Osteoblast (primary cell): ENCODE data around the gene TBC1D2B. TPM values are rescaled to one million over a fixed set of nuclear protein-coding genes. Genes with fewer than 3 reads are reported as not detected.

Source experiments
- DNase-seq: peaks from one replicate; pipeline ENCODE4 v3.0.0; 2011; ENCODE audit warnings: low spot score, mixed read lengths; ENCODE audit not compliant: insufficient read length; ENCODE audit errors: missing footprints
- H2AFZ ChIP-seq: 2 replicates; pipeline ENCODE4 v1.6.0; 2011; ENCODE audit warnings: mild to moderate bottlenecking, low read length
- H3K27ac ChIP-seq: 2 replicates; pipeline ENCODE4 v1.5.1; 2011; ENCODE audit warnings: mild to moderate bottlenecking, low read depth, low read length, moderate library complexity
- H3K27me3 ChIP-seq: 2 replicates; pipeline ENCODE4 v1.6.0; 2012; ENCODE audit warnings: mild to moderate bottlenecking, control low read depth, inconsistent platforms, low read length, moderate library complexity; ENCODE audit not compliant: insufficient read depth
- H3K36me3 ChIP-seq: 2 replicates; pipeline ENCODE4 v1.5.1; 2011; ENCODE audit warnings: mild to moderate bottlenecking, low read length, control low read depth, moderate library complexity; ENCODE audit not compliant: insufficient read depth
- H3K4me1 ChIP-seq: 2 replicates; pipeline ENCODE4 v1.5.1; 2011; ENCODE audit warnings: mild to moderate bottlenecking, low read length, control low read depth, moderate library complexity; ENCODE audit not compliant: insufficient read depth
- H3K4me2 ChIP-seq: 2 replicates; pipeline ENCODE4 v1.6.0; 2011; ENCODE audit warnings: mild to moderate bottlenecking, low read length; ENCODE audit not compliant: insufficient read depth
- H3K4me3 ChIP-seq: fragments of 200-600 bp; sonication (generic); 3 replicates; pipeline ENCODE4 v1.5.1; 2012; ENCODE audit warnings: mild to moderate bottlenecking, low read length, inconsistent platforms; ENCODE audit not compliant: insufficient read depth
- H3K79me2 ChIP-seq: 2 replicates; pipeline ENCODE4 v1.6.0; 2012; ENCODE audit warnings: mild to moderate bottlenecking, low read length, control low read depth, inconsistent platforms; ENCODE audit not compliant: insufficient read depth
- H3K9me3 ChIP-seq: 2 replicates; pipeline ENCODE4 v1.5.1; 2011; ENCODE audit warnings: low read depth, low read length, control low read depth
- H4K20me1 ChIP-seq: 2 replicates; pipeline ENCODE4 v1.6.0; 2012; ENCODE audit warnings: mild to moderate bottlenecking, low read length, control low read depth; ENCODE audit not compliant: insufficient read depth
- CTCF ChIP-seq: IDR thresholded peaks from 2 replicates; pipeline ENCODE4 v1.5.1; 2011; ENCODE audit warnings: mild to moderate bottlenecking, low read depth, low read length, moderate library complexity; ENCODE audit errors: extremely low read depth
- total RNA-seq: library from RNA; depleted of rRNA; stranded (reverse); fragments of >200 nt; gene quantifications from 2 replicates; pipeline ENCODE4 v1.2.3, GENCODE V29; 2012

TBC1D2B gene
- total RNA-seq, result 57.8 and 58.3 TPM in 2 replicates

- Histone ChIP-seq H3K4me3 (peak within 1 kb of the TSS; percentile 95), H3K4me1 (peaks cover 29% of the 10 kb centered on the region), H3K27ac (peak within 1 kb of the TSS; percentile 99), H3K9me3 (no peaks in the 10 kb centered on the region), H3K36me3 (no peaks in the 10 kb centered on the region), H4K20me1 (no peaks in the 10 kb centered on the region), H3K27me3 (no peaks in the 10 kb centered on the region), H3K79me2 (peaks cover 40% of the 10 kb centered on the region), H3K4me2 (peak within 1 kb of the TSS; percentile 88), H2AFZ (peak within 1 kb of the TSS; percentile 84)
- no peak for TF ChIP-seq CTCF
- DNase-seq, result peak; percentile 92
Observed at GRCh38 chr15:78077053-78077870, at the start of gene TBC1D2B. Gene TBC1D2B (minus strand): TSS chr15:78077711. CDS start chr15:78077652, 59 bp downstream.

GRCh38 chr15:78125267-78125666, 47.8 kb upstream of the TBC1D2B start:
- Histone ChIP-seq H3K9me3 (no peaks in the 10 kb centered on the region), H3K4me3 (no peak overlapping the region), H3K27me3 (no peaks in the 10 kb centered on the region), H3K79me2 (no peaks in the 10 kb centered on the region), H2AFZ (no peak overlapping the region), H3K4me1 (no peaks in the 10 kb centered on the region), H3K4me2 (no peak overlapping the region), H3K36me3 (no peaks in the 10 kb centered on the region), H3K27ac (no peak overlapping the region), H4K20me1 (no peaks in the 10 kb centered on the region)
- TF ChIP-seq CTCF, result no peak
- DNase-seq, result no peak

GRCh38 chr15:78120523-78120922, 43.0 kb upstream of the TBC1D2B start:
- Histone ChIP-seq H3K9me3 (no peaks in the 10 kb centered on the region), H3K4me1 (no peaks in the 10 kb centered on the region), H3K79me2 (no peaks in the 10 kb centered on the region), H3K27me3 (no peaks in the 10 kb centered on the region), H3K4me3 (no peak overlapping the region), H3K36me3 (no peaks in the 10 kb centered on the region), H3K27ac (no peak overlapping the region), H4K20me1 (no peaks in the 10 kb centered on the region), H3K4me2 (no peak overlapping the region), H2AFZ (no peak overlapping the region)
- no peak for DNase-seq
- no peak for TF ChIP-seq CTCF

- no peak for DNase-seq
- TF ChIP-seq CTCF, result no peak
- H3K27me3 ChIP-seq, result no peaks in the 10 kb centered on the region
Observed at GRCh38 chr15:78112551-78112950, 35.0 kb upstream of the TBC1D2B start.

More at GRCh38 chr15:78112551-78112950, 35.0 kb upstream of the TBC1D2B start:
- Histone ChIP-seq H3K79me2 (no peaks in the 10 kb centered on the region), H3K4me3 (no peak overlapping the region), H3K27ac (no peak overlapping the region), H3K4me1 (no peaks in the 10 kb centered on the region), H2AFZ (no peak overlapping the region), H3K4me2 (no peak overlapping the region), H4K20me1 (no peaks in the 10 kb centered on the region), H3K9me3 (no peaks in the 10 kb centered on the region), H3K36me3 (no peaks in the 10 kb centered on the region)
